Activated CD8-positive, alpha-beta T cell treated with anti-CD3 and anti-CD28 coated beads for 36 hours (primary cell): ENCODE measurements around the gene TMED1. TPM values are rescaled to one million over a fixed set of nuclear protein-coding genes. Genes with fewer than 3 reads are reported as not detected.
"Not testable (repeated sequence)": the region's sequence is repeated elsewhere in the genome, so short reads cannot be mapped to it uniquely, and the experiment has no call there.

Source experiments
- ATAC-seq: fragments of 200-7000 bp; cut with Tn5 transposase; one replicate; pipeline ENCODE4 v1.10.0; 2021; ENCODE audit warnings: mild to moderate bottlenecking, moderate library complexity
- CTCF ChIA-PET: fragments of 350-600 bp; sonication (Branson Sonifier 250); formaldehyde crosslinking; loops from one replicate; lab custom pipeline; 2021; ENCODE audit warnings: antibody characterized with exemption; lab: Charles Lee
- POLR2A ChIA-PET: fragments of 350-600 bp; sonication (Branson Sonifier 250); formaldehyde crosslinking; loops from one replicate; lab custom pipeline; 2021; ENCODE audit warnings: antibody characterized with exemption; lab: Charles Lee
- DNase-seq: peaks from one replicate; pipeline ENCODE4 v3.0.0-alpha.2; 2020
- H3K27ac Mint-ChIP-seq: one replicate; pipeline ENCODE4 v1.8.0; 2021; ENCODE audit warnings: mild to moderate bottlenecking, mixed read lengths
- H3K27me3 Mint-ChIP-seq: one replicate; pipeline ENCODE4 v1.8.0; 2021; ENCODE audit warnings: mixed read lengths
- H3K36me3 Mint-ChIP-seq: one replicate; pipeline ENCODE4 v1.8.0; 2021; ENCODE audit warnings: low read depth, mixed read lengths
- H3K4me1 Mint-ChIP-seq: one replicate; pipeline ENCODE4 v1.8.0; 2021; ENCODE audit warnings: low read depth, mixed read lengths
- H3K4me3 Mint-ChIP-seq: one replicate; pipeline ENCODE4 v1.8.0; 2021; ENCODE audit warnings: mild to moderate bottlenecking, moderate library complexity, mixed read lengths
- H3K9me3 Mint-ChIP-seq: one replicate; pipeline ENCODE4 v1.8.0; 2021; ENCODE audit warnings: mixed read lengths
- intact Hi-C: fragments of 100-400 bp; cut with micrococcal nuclease; formaldehyde crosslinking; loops from one replicate; pipeline ENCODE4 v1.10.0; 2022
- total RNA-seq, 2 experiments: library from RNA; stranded (reverse); gene quantifications; one replicate each; pipeline ENCODE4 v1.2.3, GENCODE V29; 2021
- TF ChIP-seq, protein P1 (sequence below): fragments of 200-600 bp; IDR thresholded peaks from one replicate; pipeline ENCODE4 v1.8.0; 2022; ENCODE audit warnings: antibody characterized with exemption, mild to moderate bottlenecking

The TMED1 gene
- total RNA-seq, 2 experiments from 2014 or later: 12.9 to 15.0 TPM

DNA sequence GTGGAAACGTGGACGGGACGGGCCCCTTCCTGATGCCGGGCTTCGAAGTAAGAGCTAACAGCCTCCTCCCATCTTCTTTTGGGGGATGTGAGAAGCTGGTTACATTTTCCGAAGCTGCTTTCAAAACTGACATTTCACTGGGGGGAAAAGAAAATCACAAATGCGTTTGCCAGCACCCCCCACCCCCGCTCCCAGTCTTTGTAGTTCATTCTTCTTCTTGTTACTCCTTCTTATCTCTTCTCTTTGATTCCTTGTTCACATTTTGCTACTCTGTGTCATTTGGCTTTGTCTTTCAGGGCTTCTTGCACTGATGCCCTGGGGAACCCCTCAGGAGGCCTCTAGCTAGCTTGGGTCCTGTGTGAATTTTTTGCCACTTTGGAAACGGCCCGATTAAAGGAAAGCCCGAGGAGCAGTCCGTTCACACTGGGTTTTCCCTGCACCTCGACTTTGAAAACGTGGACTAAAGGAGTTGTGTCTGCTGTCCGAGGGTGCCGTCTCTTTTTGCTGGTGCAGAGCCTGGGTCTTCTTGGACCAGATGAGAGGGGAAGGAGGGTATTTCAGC, 36.6 kb upstream of the TMED1 start:
- Mint-ChIP-seq H3K27ac (peak overlapping the region; percentile 87), H3K4me3 (peak overlapping the region; percentile 76), H3K36me3 (peaks cover 6% of the 10 kb centered on the region), H3K9me3 (no peaks in the 10 kb centered on the region), H3K27me3 (no peaks in the 10 kb centered on the region), H3K4me1 (peaks cover 38% of the 10 kb centered on the region)
- ChIA-PET POLR2A (interaction anchor here (0.7 to 1.8 kb wide), 10 partner anchors 8 to 217 kb away, joined by 3 to 9 read pairs (median 4); partner anchors contain the start of gene TMED1), CTCF (interaction anchor here (0.8 to 9.9 kb wide), 14 partner anchors 8 to 163 kb away, joined by 3 to 137 read pairs (median 5); partner anchors contain the start of genes DNM2 and TMED1)
- TF ChIP-seq, protein P1, sequence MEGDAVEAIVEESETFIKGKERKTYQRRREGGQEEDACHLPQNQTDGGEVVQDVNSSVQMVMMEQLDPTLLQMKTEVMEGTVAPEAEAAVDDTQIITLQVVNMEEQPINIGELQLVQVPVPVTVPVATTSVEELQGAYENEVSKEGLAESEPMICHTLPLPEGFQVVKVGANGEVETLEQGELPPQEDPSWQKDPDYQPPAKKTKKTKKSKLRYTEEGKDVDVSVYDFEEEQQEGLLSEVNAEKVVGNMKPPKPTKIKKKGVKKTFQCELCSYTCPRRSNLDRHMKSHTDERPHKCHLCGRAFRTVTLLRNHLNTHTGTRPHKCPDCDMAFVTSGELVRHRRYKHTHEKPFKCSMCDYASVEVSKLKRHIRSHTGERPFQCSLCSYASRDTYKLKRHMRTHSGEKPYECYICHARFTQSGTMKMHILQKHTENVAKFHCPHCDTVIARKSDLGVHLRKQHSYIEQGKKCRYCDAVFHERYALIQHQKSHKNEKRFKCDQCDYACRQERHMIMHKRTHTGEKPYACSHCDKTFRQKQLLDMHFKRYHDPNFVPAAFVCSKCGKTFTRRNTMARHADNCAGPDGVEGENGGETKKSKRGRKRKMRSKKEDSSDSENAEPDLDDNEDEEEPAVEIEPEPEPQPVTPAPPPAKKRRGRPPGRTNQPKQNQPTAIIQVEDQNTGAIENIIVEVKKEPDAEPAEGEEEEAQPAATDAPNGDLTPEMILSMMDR: no peak
- ATAC-seq: no peak
- peak; percentile 71 for DNase-seq
- intact Hi-C loops: no loop called here

DNA sequence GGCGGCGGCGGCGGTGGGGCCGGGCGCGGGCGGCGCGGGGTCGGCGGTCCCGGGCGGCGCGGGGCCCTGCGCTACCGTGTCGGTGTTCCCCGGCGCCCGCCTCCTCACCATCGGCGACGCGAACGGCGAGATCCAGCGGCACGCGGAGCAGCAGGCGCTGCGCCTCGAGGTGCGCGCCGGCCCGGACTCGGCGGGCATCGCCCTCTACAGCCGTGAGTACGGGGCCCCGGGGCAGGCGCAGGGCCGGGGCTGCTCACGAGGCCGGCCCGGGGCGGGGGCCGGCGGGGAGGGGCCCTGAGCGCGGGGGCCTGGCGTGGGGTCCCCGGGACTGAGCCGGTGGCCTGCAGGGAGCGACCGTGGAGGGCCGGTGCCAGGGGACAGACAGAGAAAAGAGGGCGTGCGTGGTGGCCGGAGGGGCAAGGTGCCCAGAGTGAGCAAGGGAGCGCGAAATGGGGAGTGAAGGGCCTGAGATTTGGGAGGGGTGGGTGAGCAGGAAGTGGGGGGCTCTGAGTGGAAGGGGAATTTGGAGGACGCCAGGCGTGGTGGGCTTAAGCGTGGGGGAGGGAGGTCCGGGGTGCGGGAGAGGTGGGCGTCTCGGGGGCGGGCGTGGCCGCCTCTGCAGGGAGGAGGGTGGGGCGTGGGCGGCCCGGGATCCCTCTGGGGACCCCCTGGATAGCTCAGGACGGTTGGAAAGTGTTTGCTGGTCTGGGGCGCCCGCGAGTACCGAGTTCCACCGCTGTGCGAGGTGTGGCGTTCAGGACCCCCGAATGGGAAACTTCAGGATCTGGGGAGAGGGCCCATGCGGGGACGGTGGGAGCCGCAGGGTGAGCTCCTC, 35.9 kb upstream of the TMED1 start:
- peaks cover 35% of the 10 kb centered on the region for H3K4me1 Mint-ChIP-seq
- ATAC-seq: no peak
- H3K27me3 Mint-ChIP-seq: no peaks in the 10 kb centered on the region
- no peaks in the 10 kb centered on the region for H3K9me3 Mint-ChIP-seq
- TF ChIP-seq, protein P1: peak; percentile 61
- POLR2A ChIA-PET: interaction anchor here (0.7 to 1.8 kb wide), 7 partner anchors 8 to 90 kb away, joined by 3 to 9 read pairs (median 4); partner anchors contain the start of gene TMED1
- peaks cover 6% of the 10 kb centered on the region for H3K36me3 Mint-ChIP-seq
- DNase-seq: peak; percentile 52
- CTCF ChIA-PET: interaction anchor here (0.5 to 9.9 kb wide), 18 partner anchors 8 to 164 kb away, joined by 3 to 137 read pairs (median 4); partner anchors contain the start of genes DNM2 and TMED1
- intact Hi-C loops: no loop called here
- peak overlapping the region; percentile 76 for H3K4me3 Mint-ChIP-seq
- H3K27ac Mint-ChIP-seq: peak overlapping the region; percentile 87

DNA sequence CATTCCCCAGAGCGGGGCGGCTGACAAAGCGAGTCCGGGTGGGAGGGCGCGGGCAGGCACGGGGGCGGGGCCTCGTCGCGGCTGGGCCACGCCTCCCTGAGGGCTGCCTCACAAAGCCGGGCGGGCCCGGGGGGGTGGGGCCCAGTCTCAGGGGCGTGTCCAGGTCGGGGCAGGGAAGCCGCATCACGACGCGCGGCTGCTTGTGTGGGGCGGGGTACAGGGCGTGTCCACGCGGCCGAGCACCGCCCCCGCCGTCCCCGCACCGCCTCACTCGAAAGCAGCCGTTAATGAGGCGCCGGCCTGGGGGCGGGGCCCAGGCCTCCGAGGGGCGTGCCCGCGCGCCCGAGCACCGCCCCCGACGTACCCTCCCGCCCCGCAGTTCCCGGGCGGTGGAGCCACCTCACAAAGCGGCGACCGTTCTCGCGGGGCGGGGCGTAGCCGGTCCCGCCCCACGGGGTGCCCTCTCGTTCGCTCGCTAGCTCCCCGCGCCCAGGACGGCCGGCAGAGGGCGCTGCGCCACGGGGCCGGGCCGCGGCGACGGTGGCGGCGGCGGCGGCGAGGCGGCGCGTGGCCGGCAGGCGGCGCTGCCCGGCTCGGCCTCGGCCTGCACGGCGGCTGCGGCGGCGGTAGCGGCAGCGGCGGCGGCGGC, 35.1 kb upstream of the TMED1 start, which contains the start of gene CARM1:
CARM1 (plus strand) TSS at position 599 of the 649 bp plus-strand sequence. CDS start 150 bp downstream, outside the sequence.
- POLR2A ChIA-PET: interaction anchor here (1.0 kb wide), 1 partner anchor 169 kb away, joined by 3 read pairs; no protein-coding TSS in a partner anchor
- intact Hi-C loops: no loop called here
- TF ChIP-seq, protein P1: no peak
- Mint-ChIP-seq H3K4me3 (peak within 1 kb of the TSS; percentile 76), H3K27me3 (no peaks in the 10 kb centered on the region), H3K36me3 (peaks cover 4% of the 10 kb centered on the region), H3K4me1 (peaks cover 28% of the 10 kb centered on the region), H3K27ac (peak within 1 kb of the TSS; percentile 87), H3K9me3 (no peaks in the 10 kb centered on the region)
- CTCF ChIA-PET: interaction anchor here (0.6 to 9.9 kb wide), 11 partner anchors 9 to 153 kb away, joined by 3 to 137 read pairs (median 3); partner anchors contain the start of gene DNM2
- DNase-seq: peak; percentile 100
- peak; percentile 93 for ATAC-seq

DNA sequence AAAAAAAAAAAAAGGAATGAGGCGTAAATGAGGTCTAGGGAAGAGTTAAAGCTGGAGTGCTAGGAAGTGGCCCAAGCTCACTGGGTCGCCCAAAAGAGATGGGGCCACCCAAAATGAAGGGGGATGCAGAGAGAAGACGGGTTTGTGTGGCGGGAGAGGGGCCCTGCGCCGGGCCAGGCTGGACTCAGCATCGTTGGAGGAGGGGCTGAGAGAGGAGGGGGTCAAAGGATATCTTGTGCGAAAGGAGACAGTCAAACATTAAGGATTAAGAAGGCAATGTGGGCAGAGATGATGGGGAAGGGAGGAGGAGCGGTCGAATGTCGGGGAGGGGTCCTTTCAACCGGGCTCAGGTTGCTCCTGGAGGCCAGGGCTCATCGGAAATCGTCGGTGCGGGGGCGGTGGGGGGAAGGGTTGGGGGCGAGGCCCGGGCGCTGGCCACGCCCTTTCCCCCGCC, 34.5 kb upstream of the TMED1 start:
- ChIA-PET POLR2A (interaction anchor here (1.0 kb wide), 1 partner anchor 168 kb away, joined by 3 read pairs; no protein-coding TSS in a partner anchor), CTCF (interaction anchor here (0.6 to 9.9 kb wide), 10 partner anchors 9 to 153 kb away, joined by 3 to 137 read pairs (median 3); partner anchors contain the start of gene DNM2)
- no peak for DNase-seq
- TF ChIP-seq, protein P1: no peak
- H3K4me1 Mint-ChIP-seq: peaks cover 28% of the 10 kb centered on the region
- H3K36me3 Mint-ChIP-seq: peaks cover 4% of the 10 kb centered on the region
- no peak for ATAC-seq
- H3K27me3 Mint-ChIP-seq: no peaks in the 10 kb centered on the region
- intact Hi-C loops: no loop called here
- H3K9me3 Mint-ChIP-seq: no peaks in the 10 kb centered on the region
- H3K4me3 Mint-ChIP-seq: peak overlapping the region; percentile 65
- peak overlapping the region; percentile 81 for H3K27ac Mint-ChIP-seq

DNA sequence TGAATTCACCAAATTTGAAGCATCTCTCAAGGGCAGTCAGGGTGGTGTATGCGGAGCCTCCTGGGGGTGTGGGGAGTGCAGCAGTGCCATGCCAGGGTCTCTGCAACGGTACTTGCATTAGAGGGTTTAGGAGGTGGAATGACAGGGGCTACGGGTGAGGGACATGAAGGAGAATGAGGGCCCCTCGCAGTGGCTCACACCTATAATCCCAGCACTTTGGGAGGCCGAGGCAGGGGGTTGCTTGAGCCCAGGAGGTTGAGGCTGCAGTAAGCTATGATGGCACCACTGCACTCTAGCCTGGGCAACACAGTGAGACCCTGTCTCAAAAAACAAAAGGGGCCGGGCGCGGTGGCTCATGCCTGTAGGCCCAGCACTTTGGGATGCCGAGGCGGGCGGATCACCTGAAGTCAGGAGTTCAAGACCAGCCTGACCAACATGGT, 33.9 kb upstream of the TMED1 start:
- POLR2A ChIA-PET: interaction anchor here (1.0 to 1.3 kb wide), 2 partner anchors 9 to 168 kb away, joined by 3 read pairs; no protein-coding TSS in a partner anchor
- CTCF ChIA-PET: interaction anchor here (9.9 kb wide), 1 partner anchor 16 kb away, joined by 137 read pairs; no protein-coding TSS in a partner anchor
- ATAC-seq, H3K27me3 Mint-ChIP-seq, H3K36me3 Mint-ChIP-seq, DNase-seq, intact Hi-C loops, H3K9me3 Mint-ChIP-seq: not testable (repeated sequence)
- Mint-ChIP-seq H3K4me1 (peaks cover 27% of the 10 kb centered on the region), H3K27ac (peak overlapping the region; percentile 81), H3K4me3 (peak overlapping the region; percentile 65)
